HG03342 (cell line): ENCODE results near the gene CPNE7.

Experiments used
- ATAC-seq: cut with Tn5 transposase; IDR thresholded peaks from one replicate; pipeline ENCODE4 v1.9.1; 2021; ENCODE audit warnings: mild to moderate bottlenecking, moderate library complexity; ENCODE audit not compliant: unreplicated experiment

The CPNE7 gene

GRCh38 chr16:89575247-89576152 is at the start of gene CPNE7:
Gene CPNE7 (plus strand): TSS chr16:89575758. CDS start chr16:89575898, 140 bp downstream.
- ATAC-seq: no peak

GRCh38 chr16:89529097-89529496 is 46.5 kb upstream of the CPNE7 start:
- no peak for ATAC-seq

GRCh38 chr16:89530401-89531381 is 44.9 kb upstream of the CPNE7 start:
- no peak for ATAC-seq

- no peak for ATAC-seq
Observed at GRCh38 chr16:89531821-89532526, 43.6 kb upstream of the CPNE7 start.

GRCh38 chr16:89534252-89534756 is 41.3 kb upstream of the CPNE7 start:
- ATAC-seq: no peak

GRCh38 chr16:89536371-89536770 is 39.2 kb upstream of the CPNE7 start:
- ATAC-seq: no peak

- ATAC-seq: no peak
Observed at GRCh38 chr16:89536886-89537548, 38.5 kb upstream of the CPNE7 start.

- no peak for ATAC-seq
Observed at GRCh38 chr16:89537549-89537925, 38.0 kb upstream of the CPNE7 start.

GRCh38 chr16:89538286-89538685 is 37.3 kb upstream of the CPNE7 start:
- ATAC-seq: no peak

GRCh38 chr16:89540557-89540956 is 35.0 kb upstream of the CPNE7 start:
- ATAC-seq: no peak

- no peak for ATAC-seq
Observed at GRCh38 chr16:89541792-89542191, 33.8 kb upstream of the CPNE7 start.

- no peak for ATAC-seq
Observed at GRCh38 chr16:89544113-89544512, 31.4 kb upstream of the CPNE7 start.

GRCh38 chr16:89544713-89545043 is 30.9 kb upstream of the CPNE7 start:
- no peak for ATAC-seq

- no peak for ATAC-seq
Observed at GRCh38 chr16:89545044-89545830, 30.3 kb upstream of the CPNE7 start.

GRCh38 chr16:89545831-89546574 is 29.6 kb upstream of the CPNE7 start:
- ATAC-seq: no peak

- no peak for ATAC-seq
Observed at GRCh38 chr16:89546781-89547180, 28.8 kb upstream of the CPNE7 start.

GRCh38 chr16:89547291-89547690 is 28.3 kb upstream of the CPNE7 start:
- ATAC-seq: no peak

- ATAC-seq: no peak
Observed at GRCh38 chr16:89547860-89548259, 27.7 kb upstream of the CPNE7 start.
